PC-3 (cell line): Measurements from ENCODE around the gene C15orf40. TPM values are rescaled to one million over a fixed set of nuclear protein-coding genes. Genes with fewer than 3 reads are reported as not detected.

Source experiments
- ATAC-seq: fragments of 200-7000 bp; cut with Tn5 transposase; 2 replicates; pipeline ENCODE4 v1.9.1; 2020; ENCODE audit warnings: mild to moderate bottlenecking, moderate library complexity
- BruUV-seq: library from RNA; stranded (reverse); fragments of 400-500 nt; replicated peaks from 2 replicates; lab custom pipeline; 2021; lab: Mats Ljungman, UMichigan
- CTCF ChIA-PET: fragments of 300-600 bp; sonication (Branson Sonifier 250); formaldehyde crosslinking; loops from one replicate; lab custom pipeline; 2022; ENCODE audit warnings: antibody characterized with exemption; lab: Charles Lee
- POLR2A ChIA-PET: fragments of 300-600 bp; sonication (Branson Sonifier 250); formaldehyde crosslinking; loops from one replicate; lab custom pipeline; 2022; ENCODE audit warnings: antibody characterized with exemption; ENCODE audit not compliant: unreplicated experiment; lab: Charles Lee
- DNase-seq: peaks from one replicate; pipeline ENCODE4 v3.0.0-alpha.2; 2015
- H2AFZ ChIP-seq: fragments of 300-600 bp; sonication (generic); 2 replicates; pipeline ENCODE4 v1.6.0; 2016; ENCODE audit warnings: antibody characterized with exemption, low read length
- H3F3A ChIP-seq: fragments of 300-600 bp; sonication (generic); one replicate; pipeline ENCODE4 v1.6.0; 2017; ENCODE audit warnings: antibody characterized with exemption, low read length, control low read depth, mild to moderate bottlenecking; ENCODE audit not compliant: unreplicated experiment
- H3K27ac ChIP-seq: fragments of 300-600 bp; sonication (generic); 2 replicates; pipeline ENCODE4 v1.5.1; 2016; ENCODE audit warnings: mild to moderate bottlenecking, low read length
- H3K27me3 ChIP-seq: fragments of 300-600 bp; sonication (generic); 2 replicates; pipeline ENCODE4 v1.6.1; 2016; ENCODE audit warnings: low read length, mixed read lengths
- H3K36me3 ChIP-seq: fragments of 300-600 bp; sonication (generic); 2 replicates; pipeline ENCODE4 v1.6.1; 2016; ENCODE audit warnings: low read depth, mixed run types, low read length, mixed read lengths
- H3K4me1 ChIP-seq: fragments of 300-600 bp; sonication (generic); 2 replicates; pipeline ENCODE4 v1.5.1; 2016; ENCODE audit warnings: low read length; ENCODE audit not compliant: insufficient read depth
- H3K4me2 ChIP-seq: fragments of 300-600 bp; sonication (generic); 2 replicates; pipeline ENCODE4 v1.6.0; 2016; ENCODE audit warnings: low read length
- H3K4me3 ChIP-seq: fragments of 300-600 bp; sonication (generic); 2 replicates; pipeline ENCODE4 v1.5.1; 2016; ENCODE audit warnings: mild to moderate bottlenecking, low read length, mixed read lengths
- H3K79me2 ChIP-seq: fragments of 300-600 bp; sonication (generic); 2 replicates; pipeline ENCODE4 v1.6.1; 2017; ENCODE audit warnings: low read length, mixed read lengths
- H3K9ac ChIP-seq: fragments of 300-600 bp; sonication (generic); 2 replicates; pipeline ENCODE4 v1.6.0; 2016; ENCODE audit warnings: mild to moderate bottlenecking, low read length
- H3K9me2 ChIP-seq: fragments of 300-600 bp; sonication (generic); replicated peaks from 2 replicates; pipeline ENCODE4 v1.6.1; 2016; ENCODE audit warnings: mixed run types, low read length, mixed read lengths
- H3K9me3 ChIP-seq: fragments of 300-600 bp; sonication (generic); 2 replicates; pipeline ENCODE4 v1.6.1; 2016; ENCODE audit warnings: low read length, mixed read lengths
- H4K20me1 ChIP-seq: fragments of 300-600 bp; sonication (generic); 2 replicates; pipeline ENCODE4 v1.6.1; 2016; ENCODE audit warnings: low read length, mixed read lengths
- EZH2 ChIP-seq: fragments of 300-600 bp; sonication (generic); IDR thresholded peaks from one replicate; pipeline ENCODE4 v1.6.1; 2017; ENCODE audit warnings: antibody characterized with exemption, mild to moderate bottlenecking, low read length; ENCODE audit not compliant: unreplicated experiment
- EZH2phosphoT487 ChIP-seq: fragments of 300-600 bp; sonication (generic); IDR thresholded peaks from 2 replicates; pipeline ENCODE4 v1.6.1; 2018; ENCODE audit warnings: mild to moderate bottlenecking, antibody characterized with exemption, low read length, borderline replicate concordance
- intact Hi-C: fragments of 100-400 bp; cut with micrococcal nuclease; formaldehyde crosslinking; loops from 2 replicates; pipeline ENCODE4 v1.9.0; 2023
- total RNA-seq: library from RNA; depleted of rRNA; stranded (reverse); fragments of >200 nt; gene quantifications from 2 replicates; pipeline ENCODE4 v1.2.3, GENCODE V29; 2014
- TF ChIP-seq, protein P1 (sequence below): fragments of 300-600 bp; sonication (generic); conservative IDR thresholded peaks from 2 replicates; pipeline ENCODE4 v1.5.1; 2017; ENCODE audit warnings: antibody characterized with exemption, low read depth, mild to moderate bottlenecking, low read length

Gene C15orf40
- total RNA-seq, 1 experiment from 2014 or later, result 25.8 TPM

DNA sequence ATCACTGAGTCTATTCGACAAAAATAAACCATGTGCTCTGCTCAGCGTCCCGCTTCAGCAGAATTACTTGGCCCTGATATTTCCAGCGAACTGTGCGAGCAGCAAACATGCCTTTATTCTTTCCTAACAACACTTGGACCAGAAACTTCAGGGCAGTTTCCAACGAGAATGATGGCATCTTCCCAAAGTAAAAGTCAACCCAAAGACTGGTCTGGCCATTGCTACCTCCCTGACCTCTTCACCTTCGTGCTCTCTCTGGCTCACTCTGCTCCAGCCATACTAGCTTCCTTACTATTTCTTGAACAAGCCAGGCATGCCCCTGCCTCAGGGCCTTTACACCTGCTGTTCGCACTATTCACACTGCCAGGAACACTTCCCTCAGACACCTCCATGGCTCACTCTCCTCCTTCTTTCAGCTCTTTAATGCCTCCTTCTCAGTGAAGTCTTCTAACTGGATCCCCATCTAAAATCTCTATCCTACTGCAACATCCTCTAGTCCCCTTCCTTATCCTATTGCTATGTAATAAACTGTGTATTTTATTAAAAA is 65.2 kb downstream of the C15orf40 start:
- CTCF ChIA-PET, result no interaction called here
- POLR2A ChIA-PET, result interaction anchor here (0.6 kb wide), 2 partner anchors 94 to 137 kb away, joined by 6 to 10 read pairs; no protein-coding TSS in a partner anchor
- Histone ChIP-seq H3K9me2 (no peaks in the 10 kb centered on the region), H3K27me3 (no peaks in the 10 kb centered on the region), H3K4me2 (no peak overlapping the region), H3K9ac (no peak overlapping the region), H3K4me1 (peaks cover 37% of the 10 kb centered on the region), H3K79me2 (peaks cover 27% of the 10 kb centered on the region), H3K27ac (no peak overlapping the region), H3K9me3 (no peaks in the 10 kb centered on the region), H2AFZ (no peak overlapping the region), H4K20me1 (no peaks in the 10 kb centered on the region), H3K4me3 (no peak overlapping the region), H3F3A (peaks cover 3% of the 10 kb centered on the region), H3K36me3 (no peaks in the 10 kb centered on the region)
- intact Hi-C loops, result no loop called here
- BruUV-seq, result no TSS peak
- DNase-seq (no peak), ATAC-seq (no peak)
- no peak for TF ChIP-seq EZH2
- TF ChIP-seq, protein P1, sequence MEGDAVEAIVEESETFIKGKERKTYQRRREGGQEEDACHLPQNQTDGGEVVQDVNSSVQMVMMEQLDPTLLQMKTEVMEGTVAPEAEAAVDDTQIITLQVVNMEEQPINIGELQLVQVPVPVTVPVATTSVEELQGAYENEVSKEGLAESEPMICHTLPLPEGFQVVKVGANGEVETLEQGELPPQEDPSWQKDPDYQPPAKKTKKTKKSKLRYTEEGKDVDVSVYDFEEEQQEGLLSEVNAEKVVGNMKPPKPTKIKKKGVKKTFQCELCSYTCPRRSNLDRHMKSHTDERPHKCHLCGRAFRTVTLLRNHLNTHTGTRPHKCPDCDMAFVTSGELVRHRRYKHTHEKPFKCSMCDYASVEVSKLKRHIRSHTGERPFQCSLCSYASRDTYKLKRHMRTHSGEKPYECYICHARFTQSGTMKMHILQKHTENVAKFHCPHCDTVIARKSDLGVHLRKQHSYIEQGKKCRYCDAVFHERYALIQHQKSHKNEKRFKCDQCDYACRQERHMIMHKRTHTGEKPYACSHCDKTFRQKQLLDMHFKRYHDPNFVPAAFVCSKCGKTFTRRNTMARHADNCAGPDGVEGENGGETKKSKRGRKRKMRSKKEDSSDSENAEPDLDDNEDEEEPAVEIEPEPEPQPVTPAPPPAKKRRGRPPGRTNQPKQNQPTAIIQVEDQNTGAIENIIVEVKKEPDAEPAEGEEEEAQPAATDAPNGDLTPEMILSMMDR, result no peak
- no peak for TF ChIP-seq EZH2phosphoT487

DNA sequence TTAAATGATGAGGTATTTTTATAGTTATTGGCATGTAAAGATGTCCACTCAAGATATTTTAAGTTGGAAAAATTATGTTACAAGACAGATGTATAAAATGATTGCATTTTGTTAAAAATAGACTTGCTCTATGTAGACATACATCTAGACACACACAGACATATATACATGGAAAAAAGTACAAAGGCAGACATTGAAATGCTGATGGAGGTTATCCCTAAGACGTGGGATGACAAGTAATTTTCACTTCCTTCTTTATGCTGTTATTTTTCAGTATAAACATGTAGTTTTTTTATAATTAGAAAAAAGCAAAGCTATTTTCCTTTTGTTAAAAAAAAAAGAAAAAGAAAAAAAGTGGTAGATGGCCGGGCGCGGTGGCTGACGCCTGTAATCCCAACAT is 66.1 kb downstream of the C15orf40 start:
- H3K4me3 ChIP-seq, result no peak overlapping the region
- H3K4me1 ChIP-seq, result peaks cover 28% of the 10 kb centered on the region
- H3K36me3 ChIP-seq, result no peaks in the 10 kb centered on the region
- H3K9me3 ChIP-seq, result no peaks in the 10 kb centered on the region
- ATAC-seq (no peak), DNase-seq (no peak)
- no TSS peak for BruUV-seq
- H3F3A ChIP-seq, result peaks cover 3% of the 10 kb centered on the region
- CTCF ChIA-PET, result no interaction called here
- no peak overlapping the region for H3K9ac ChIP-seq
- no peak overlapping the region for H3K4me2 ChIP-seq
- H2AFZ ChIP-seq, result no peak overlapping the region
- no peaks in the 10 kb centered on the region for H3K27me3 ChIP-seq
- no peaks in the 10 kb centered on the region for H3K9me2 ChIP-seq
- intact Hi-C loops, result no loop called here
- H3K79me2 ChIP-seq, result peaks cover 30% of the 10 kb centered on the region
- no peaks in the 10 kb centered on the region for H4K20me1 ChIP-seq
- TF ChIP-seq EZH2 (no peak), EZH2phosphoT487 (no peak)
- TF ChIP-seq, protein P1, result no peak
- H3K27ac ChIP-seq, result no peak overlapping the region
- POLR2A ChIA-PET, result no interaction called here

DNA sequence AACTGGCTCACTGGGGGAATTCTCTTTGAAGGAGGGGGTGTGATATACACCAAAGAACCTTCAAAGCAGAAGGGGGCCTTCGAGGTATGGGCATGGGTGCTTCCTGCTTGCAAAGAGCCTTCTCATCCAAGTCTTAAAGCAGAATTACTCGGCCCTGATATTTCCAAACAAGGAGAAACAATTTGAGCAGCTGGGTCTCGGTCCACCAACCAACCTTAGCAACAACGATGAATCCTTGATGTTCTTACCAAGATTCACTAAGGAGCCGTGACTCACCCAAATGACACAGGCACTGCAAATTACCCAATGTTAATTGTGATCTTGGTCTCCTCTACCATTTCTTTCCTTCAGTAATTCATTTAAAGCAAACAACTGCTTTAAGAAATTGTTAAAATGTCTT is 66.6 kb downstream of the C15orf40 start:
- no peak for ATAC-seq
- intact Hi-C loops, result no loop called here
- Histone ChIP-seq H2AFZ (no peak overlapping the region), H3K4me2 (no peak overlapping the region), H3K27ac (no peak overlapping the region), H3F3A (peaks cover 3% of the 10 kb centered on the region), H3K4me1 (peaks cover 23% of the 10 kb centered on the region), H3K79me2 (peaks cover 27% of the 10 kb centered on the region), H3K4me3 (no peak overlapping the region), H3K9me3 (no peaks in the 10 kb centered on the region), H3K9me2 (no peaks in the 10 kb centered on the region), H3K27me3 (no peaks in the 10 kb centered on the region), H3K9ac (no peak overlapping the region), H4K20me1 (no peaks in the 10 kb centered on the region), H3K36me3 (no peaks in the 10 kb centered on the region)
- ChIA-PET POLR2A (no interaction called here), CTCF (no interaction called here)
- no TSS peak for BruUV-seq
- DNase-seq, result no peak
- TF ChIP-seq, protein P1, result no peak
- TF ChIP-seq EZH2phosphoT487, result no peak
- TF ChIP-seq EZH2, result no peak
